ENCODE measurements around the gene RUNX2.

The RUNX2 gene

DNA sequence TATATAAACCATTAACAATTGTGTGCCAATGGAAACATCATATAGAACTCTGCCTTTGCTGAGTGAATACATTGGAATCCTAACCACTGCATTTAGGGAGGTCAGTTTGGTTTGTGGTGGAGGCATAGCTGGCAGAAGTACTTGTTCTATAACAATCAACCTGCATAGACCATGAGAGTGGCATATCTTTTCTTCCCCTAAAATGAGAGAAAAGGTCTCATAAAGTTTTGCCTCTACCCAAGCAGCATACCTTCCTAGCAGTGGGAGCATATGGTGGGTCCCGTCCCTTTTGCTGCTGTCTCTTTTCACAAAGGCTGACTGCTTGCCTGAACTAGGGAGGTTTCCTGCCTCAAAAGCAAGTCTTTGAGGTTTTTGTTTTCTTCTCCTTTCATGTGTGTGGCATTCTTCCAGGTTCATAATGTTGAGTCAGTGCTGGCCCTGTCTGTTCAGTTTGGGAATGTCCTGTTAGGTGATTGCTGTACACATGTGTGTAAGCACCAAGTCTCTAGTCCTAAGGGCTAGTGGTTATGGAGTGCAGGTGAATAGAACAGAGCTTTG lies 110.8 kb downstream of the RUNX2 start:
- H3K36me3 ChIP-seq (ENCODE audit: control insufficient read depth, insufficient read depth, low read length): no peaks in the 10 kb centered on the region
- H3K9me3 ChIP-seq (ENCODE audit: control insufficient read depth, low read length): no peaks in the 10 kb centered on the region
- no peak for DNase-seq
- no peaks in the 10 kb centered on the region for H3K27me3 ChIP-seq (replicated peaks; ENCODE audit: control insufficient read depth, insufficient read depth, low read length, poor library complexity, severe bottlenecking)
- no peak overlapping the region for H3K4me3 ChIP-seq (ENCODE audit: insufficient read depth, low read depth, low read length, poor library complexity, severe bottlenecking)
- no peak overlapping the region for H3K27ac ChIP-seq (ENCODE audit: insufficient read depth, low read length, poor library complexity, severe bottlenecking)
- peaks cover 45% of the 10 kb centered on the region for H3K4me1 ChIP-seq (ENCODE audit: control insufficient read depth, insufficient read depth, low read length, poor library complexity, severe bottlenecking)

DNA sequence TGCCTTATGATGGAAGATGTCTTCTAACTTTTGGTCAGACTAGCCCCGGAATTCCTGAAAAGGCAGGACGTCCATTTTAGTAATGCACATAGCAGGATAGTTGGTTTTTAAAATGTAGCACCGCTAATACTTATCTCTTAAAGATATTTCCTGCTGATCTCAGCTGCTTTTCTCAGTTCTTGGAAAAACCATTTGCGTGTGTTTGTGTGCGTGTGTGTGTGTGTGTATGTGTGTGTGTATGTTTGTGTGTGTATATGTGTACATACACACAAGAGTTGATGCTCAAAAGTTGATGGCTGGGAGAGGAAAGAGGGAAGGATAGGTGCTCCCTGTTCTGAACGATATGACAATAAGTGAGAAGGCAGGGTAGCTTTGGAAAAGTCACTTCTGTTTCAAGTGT lies 111.3 kb downstream of the RUNX2 start:
- Histone ChIP-seq H3K9me3 (ENCODE audit: control insufficient read depth, low read length) (no peaks in the 10 kb centered on the region), H3K4me1 (ENCODE audit: control insufficient read depth, insufficient read depth, low read length, poor library complexity, severe bottlenecking) (peaks cover 45% of the 10 kb centered on the region), H3K4me3 (ENCODE audit: insufficient read depth, low read depth, low read length, poor library complexity, severe bottlenecking) (no peak overlapping the region), H3K36me3 (ENCODE audit: control insufficient read depth, insufficient read depth, low read length) (no peaks in the 10 kb centered on the region), H3K27ac (ENCODE audit: insufficient read depth, low read length, poor library complexity, severe bottlenecking) (no peak overlapping the region), H3K27me3 (replicated peaks; ENCODE audit: control insufficient read depth, insufficient read depth, low read length, poor library complexity, severe bottlenecking) (no peaks in the 10 kb centered on the region)
- no peak for DNase-seq

DNA sequence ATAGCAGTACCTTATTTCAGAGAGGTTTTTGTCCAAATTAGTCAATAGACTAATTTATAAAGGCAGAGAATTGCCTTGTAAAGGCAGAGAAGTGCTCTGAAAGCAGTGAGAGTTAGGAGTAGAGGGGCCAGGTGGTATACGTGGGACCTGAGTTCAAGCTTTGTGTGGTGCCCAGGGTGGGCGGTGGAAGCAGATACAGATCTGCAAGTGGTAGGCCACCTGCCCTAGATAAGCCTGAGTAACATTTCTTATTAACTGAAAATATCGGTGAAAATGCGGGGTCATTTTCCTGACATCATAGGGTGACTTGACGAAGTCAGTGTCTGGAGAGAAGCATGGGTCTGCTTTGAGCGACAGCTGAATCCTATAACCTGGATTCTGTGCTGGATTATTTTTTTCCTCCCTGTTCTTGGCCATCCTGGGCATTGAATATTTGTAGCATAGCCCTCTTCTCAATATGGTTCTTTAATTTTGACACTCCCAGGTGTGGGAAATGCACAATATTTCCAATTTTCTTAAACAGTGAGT lies 111.8 kb downstream of the RUNX2 start:
- Histone ChIP-seq H3K27me3 (replicated peaks; ENCODE audit: control insufficient read depth, insufficient read depth, low read length, poor library complexity, severe bottlenecking) (no peaks in the 10 kb centered on the region), H3K4me3 (ENCODE audit: insufficient read depth, low read depth, low read length, poor library complexity, severe bottlenecking) (no peak overlapping the region), H3K27ac (ENCODE audit: insufficient read depth, low read length, poor library complexity, severe bottlenecking) (no peak overlapping the region), H3K36me3 (ENCODE audit: control insufficient read depth, insufficient read depth, low read length) (no peaks in the 10 kb centered on the region), H3K4me1 (ENCODE audit: control insufficient read depth, insufficient read depth, low read length, poor library complexity, severe bottlenecking) (peaks cover 40% of the 10 kb centered on the region), H3K9me3 (ENCODE audit: control insufficient read depth, low read length) (no peaks in the 10 kb centered on the region)
- no peak for DNase-seq

DNA sequence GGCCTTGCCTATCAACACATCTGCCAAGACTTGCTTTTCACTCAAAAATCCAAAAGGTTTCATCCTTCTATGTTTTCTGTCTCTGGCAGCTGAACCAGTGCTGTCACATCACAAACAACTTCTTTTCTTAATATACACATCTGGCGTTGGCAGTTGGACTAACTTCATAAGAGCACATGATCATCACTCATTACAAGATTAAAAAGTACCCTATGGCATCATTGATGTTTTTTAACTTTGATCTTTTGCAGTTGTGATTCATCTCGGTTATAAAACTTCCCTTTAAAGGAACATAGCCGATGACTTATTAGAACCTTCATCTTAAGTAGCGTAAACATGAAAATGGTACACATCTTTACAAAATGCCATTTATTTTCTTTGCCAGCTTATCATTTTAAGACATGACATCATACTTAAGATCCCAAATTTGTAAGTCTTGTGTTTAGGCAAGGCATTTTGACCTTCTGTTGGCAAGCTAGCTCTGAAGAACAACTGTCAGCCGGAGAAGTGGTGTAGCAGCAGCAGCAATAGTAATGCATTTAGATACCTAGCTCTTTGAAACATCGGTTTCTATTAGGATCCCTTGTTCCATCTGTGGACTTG lies 113.8 kb downstream of the RUNX2 start:
- no peaks in the 10 kb centered on the region for H3K27me3 ChIP-seq (replicated peaks; ENCODE audit: control insufficient read depth, insufficient read depth, low read length, poor library complexity, severe bottlenecking)
- H3K4me1 ChIP-seq (ENCODE audit: control insufficient read depth, insufficient read depth, low read length, poor library complexity, severe bottlenecking): peaks cover 38% of the 10 kb centered on the region
- no peak overlapping the region for H3K4me3 ChIP-seq (ENCODE audit: insufficient read depth, low read depth, low read length, poor library complexity, severe bottlenecking)
- peak overlapping the region; percentile 49 for H3K27ac ChIP-seq (ENCODE audit: insufficient read depth, low read length, poor library complexity, severe bottlenecking)
- H3K36me3 ChIP-seq (ENCODE audit: control insufficient read depth, insufficient read depth, low read length): no peaks in the 10 kb centered on the region
- no peaks in the 10 kb centered on the region for H3K9me3 ChIP-seq (ENCODE audit: control insufficient read depth, low read length)
- DNase-seq: no peak

DNA sequence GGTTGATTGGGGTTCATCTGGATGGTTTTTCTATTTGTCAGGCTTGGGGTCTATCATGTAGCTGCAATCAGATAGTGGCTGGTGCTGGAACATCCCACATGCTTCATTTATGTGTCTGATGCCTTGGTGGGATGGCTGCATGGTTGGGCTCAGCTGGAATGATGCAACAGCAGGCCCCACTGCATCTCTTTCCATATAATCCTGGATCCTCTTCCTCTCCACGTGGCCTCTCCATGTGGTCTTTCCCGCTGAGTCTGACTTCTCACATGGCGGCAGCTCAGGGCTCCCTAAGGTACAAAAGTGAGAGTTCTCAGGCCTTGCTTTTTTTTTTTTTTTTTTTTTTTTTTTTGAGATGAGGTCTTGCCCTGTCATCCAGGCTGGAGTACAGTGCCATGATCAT lies 114.6 kb downstream of the RUNX2 start:
- Histone ChIP-seq H3K9me3 (ENCODE audit: control insufficient read depth, low read length) (no peaks in the 10 kb centered on the region), H3K4me3 (ENCODE audit: insufficient read depth, low read depth, low read length, poor library complexity, severe bottlenecking) (no peak overlapping the region), H3K36me3 (ENCODE audit: control insufficient read depth, insufficient read depth, low read length) (no peaks in the 10 kb centered on the region), H3K4me1 (ENCODE audit: control insufficient read depth, insufficient read depth, low read length, poor library complexity, severe bottlenecking) (peaks cover 32% of the 10 kb centered on the region), H3K27ac (ENCODE audit: insufficient read depth, low read length, poor library complexity, severe bottlenecking) (no peak overlapping the region), H3K27me3 (replicated peaks; ENCODE audit: control insufficient read depth, insufficient read depth, low read length, poor library complexity, severe bottlenecking) (no peaks in the 10 kb centered on the region)
- no peak for DNase-seq

DNA sequence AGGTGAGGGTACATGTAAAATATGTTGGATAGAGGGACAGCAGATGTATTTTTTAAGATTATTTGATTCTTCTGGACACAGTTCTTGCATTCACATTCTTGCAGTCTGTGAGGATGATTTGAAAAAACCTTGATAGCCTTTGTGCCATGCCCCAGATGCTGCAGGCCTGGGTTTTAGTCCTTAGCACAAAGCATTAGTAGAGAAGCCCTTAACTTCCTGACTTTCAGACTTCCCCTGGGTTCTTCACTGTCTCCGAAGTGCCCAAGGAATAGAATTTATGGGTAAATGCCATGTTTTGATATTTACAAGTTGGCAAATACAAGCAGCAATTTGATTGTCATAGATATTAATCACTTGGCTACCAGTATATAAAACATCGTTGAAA lies 117.2 kb downstream of the RUNX2 start:
- Histone ChIP-seq H3K27me3 (replicated peaks; ENCODE audit: control insufficient read depth, insufficient read depth, low read length, poor library complexity, severe bottlenecking) (no peaks in the 10 kb centered on the region), H3K27ac (ENCODE audit: insufficient read depth, low read length, poor library complexity, severe bottlenecking) (peak overlapping the region; percentile 49), H3K4me3 (ENCODE audit: insufficient read depth, low read depth, low read length, poor library complexity, severe bottlenecking) (no peak overlapping the region), H3K4me1 (ENCODE audit: control insufficient read depth, insufficient read depth, low read length, poor library complexity, severe bottlenecking) (peaks cover 23% of the 10 kb centered on the region), H3K36me3 (ENCODE audit: control insufficient read depth, insufficient read depth, low read length) (no peaks in the 10 kb centered on the region), H3K9me3 (ENCODE audit: control insufficient read depth, low read length) (no peaks in the 10 kb centered on the region)
- no peak for DNase-seq

DNA sequence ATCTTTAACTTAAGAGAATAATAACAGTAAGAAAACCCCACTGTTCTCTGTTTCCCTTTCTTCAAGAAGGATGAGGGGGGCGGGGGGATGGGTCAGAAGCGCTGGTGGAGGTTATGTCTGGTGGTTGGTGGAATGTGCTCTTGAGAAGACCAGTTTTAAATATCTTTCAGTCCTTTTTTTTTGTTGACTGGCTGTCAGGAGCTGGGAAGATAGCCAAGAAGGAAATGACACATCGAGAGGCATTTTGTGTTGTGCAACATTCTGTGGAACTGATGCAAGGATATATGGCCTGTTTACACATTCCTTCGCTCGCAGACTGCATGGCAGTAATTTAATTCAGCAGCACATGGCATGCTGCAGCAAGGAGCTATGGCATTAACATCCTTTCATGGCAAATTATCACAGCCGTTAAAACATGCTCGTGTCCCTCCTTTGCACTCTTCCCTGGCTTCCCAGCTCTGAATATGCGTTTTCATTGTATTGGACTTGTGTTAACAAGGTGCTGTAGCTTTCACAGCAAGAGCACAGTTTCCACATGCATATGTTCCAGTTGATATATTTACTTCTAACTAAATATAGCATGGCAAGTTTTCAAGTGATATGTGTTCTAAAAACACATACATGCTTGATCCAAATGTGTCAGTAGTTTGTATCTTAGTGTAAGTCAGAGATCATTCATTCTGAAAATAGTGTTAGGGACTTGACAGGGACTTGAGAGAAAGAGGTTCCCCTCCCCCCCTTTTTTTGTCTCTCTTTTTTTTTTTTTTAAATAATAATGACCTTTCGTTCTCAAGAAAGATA lies 117.8 kb downstream of the RUNX2 start:
- H3K4me3 ChIP-seq (ENCODE audit: insufficient read depth, low read depth, low read length, poor library complexity, severe bottlenecking): no peak overlapping the region
- H3K36me3 ChIP-seq (ENCODE audit: control insufficient read depth, insufficient read depth, low read length): no peaks in the 10 kb centered on the region
- peak in 2 of 3 donors; percentile 20 to 25 for DNase-seq
- H3K9me3 ChIP-seq (ENCODE audit: control insufficient read depth, low read length): no peaks in the 10 kb centered on the region
- peak overlapping the region; percentile 49 for H3K27ac ChIP-seq (ENCODE audit: insufficient read depth, low read length, poor library complexity, severe bottlenecking)
- no peaks in the 10 kb centered on the region for H3K27me3 ChIP-seq (replicated peaks; ENCODE audit: control insufficient read depth, insufficient read depth, low read length, poor library complexity, severe bottlenecking)
- peaks cover 28% of the 10 kb centered on the region for H3K4me1 ChIP-seq (ENCODE audit: control insufficient read depth, insufficient read depth, low read length, poor library complexity, severe bottlenecking)

DNA sequence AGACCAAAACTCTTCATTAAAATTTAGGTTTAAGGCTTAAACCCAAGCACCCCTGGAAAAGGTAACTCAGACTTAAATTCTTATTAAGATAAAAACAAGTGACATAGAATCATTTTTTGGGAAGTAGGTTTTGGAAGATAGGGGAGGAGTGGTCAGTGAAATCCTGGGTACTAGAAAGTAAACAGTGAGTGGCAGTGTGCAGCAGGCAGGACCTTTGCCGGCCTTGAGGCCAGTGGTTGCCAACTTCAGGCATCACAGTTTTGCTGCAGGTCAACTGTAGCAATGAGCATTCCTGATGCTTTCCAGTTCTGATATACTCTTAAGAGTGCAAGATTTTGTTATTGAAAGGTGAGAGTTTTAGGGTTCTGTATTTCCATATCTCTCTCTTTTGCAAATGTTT lies 118.9 kb downstream of the RUNX2 start:
- H3K27me3 ChIP-seq (replicated peaks; ENCODE audit: control insufficient read depth, insufficient read depth, low read length, poor library complexity, severe bottlenecking): no peaks in the 10 kb centered on the region
- no peak for DNase-seq
- no peak overlapping the region for H3K4me3 ChIP-seq (ENCODE audit: insufficient read depth, low read depth, low read length, poor library complexity, severe bottlenecking)
- no peak overlapping the region for H3K27ac ChIP-seq (ENCODE audit: insufficient read depth, low read length, poor library complexity, severe bottlenecking)
- H3K9me3 ChIP-seq (ENCODE audit: control insufficient read depth, low read length): no peaks in the 10 kb centered on the region
- no peaks in the 10 kb centered on the region for H3K36me3 ChIP-seq (ENCODE audit: control insufficient read depth, insufficient read depth, low read length)
- H3K4me1 ChIP-seq (ENCODE audit: control insufficient read depth, insufficient read depth, low read length, poor library complexity, severe bottlenecking): peaks cover 27% of the 10 kb centered on the region

DNA sequence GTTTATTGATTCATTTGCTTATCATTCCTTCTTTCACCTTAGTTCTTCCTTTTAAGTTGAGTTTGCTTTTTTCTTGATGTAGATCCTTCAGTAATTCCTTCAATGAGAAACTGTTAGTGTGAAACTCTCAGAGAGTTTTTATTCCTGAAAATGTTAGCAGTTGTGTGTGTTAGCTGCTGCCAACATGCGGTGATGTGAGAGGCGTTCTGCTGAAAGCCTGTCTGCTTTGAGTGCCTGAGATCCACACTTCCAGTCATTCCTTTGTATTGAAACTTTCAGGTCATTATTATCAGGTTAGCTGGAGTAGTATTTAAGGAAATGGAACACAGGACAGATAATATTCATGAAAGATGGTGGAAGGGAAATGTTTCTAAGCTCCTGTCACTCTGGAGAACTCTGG lies 119.6 kb downstream of the RUNX2 start:
- Histone ChIP-seq H3K36me3 (ENCODE audit: control insufficient read depth, insufficient read depth, low read length) (no peaks in the 10 kb centered on the region), H3K4me3 (ENCODE audit: insufficient read depth, low read depth, low read length, poor library complexity, severe bottlenecking) (no peak overlapping the region), H3K27ac (ENCODE audit: insufficient read depth, low read length, poor library complexity, severe bottlenecking) (no peak overlapping the region), H3K9me3 (ENCODE audit: control insufficient read depth, low read length) (no peaks in the 10 kb centered on the region), H3K4me1 (ENCODE audit: control insufficient read depth, insufficient read depth, low read length, poor library complexity, severe bottlenecking) (peaks cover 34% of the 10 kb centered on the region), H3K27me3 (replicated peaks; ENCODE audit: control insufficient read depth, insufficient read depth, low read length, poor library complexity, severe bottlenecking) (no peaks in the 10 kb centered on the region)
- DNase-seq: no peak
